ENCODE data around the gene LRRK1. TPM values are rescaled to one million over a fixed set of nuclear protein-coding genes. Genes with fewer than 3 reads are reported as not detected.

Gene LRRK1
- total and polyA plus RNA-seq, 2 of the 4 experiments (the other 2 are of a cell fraction): 3.0 to 5.8 TPM

DNA sequence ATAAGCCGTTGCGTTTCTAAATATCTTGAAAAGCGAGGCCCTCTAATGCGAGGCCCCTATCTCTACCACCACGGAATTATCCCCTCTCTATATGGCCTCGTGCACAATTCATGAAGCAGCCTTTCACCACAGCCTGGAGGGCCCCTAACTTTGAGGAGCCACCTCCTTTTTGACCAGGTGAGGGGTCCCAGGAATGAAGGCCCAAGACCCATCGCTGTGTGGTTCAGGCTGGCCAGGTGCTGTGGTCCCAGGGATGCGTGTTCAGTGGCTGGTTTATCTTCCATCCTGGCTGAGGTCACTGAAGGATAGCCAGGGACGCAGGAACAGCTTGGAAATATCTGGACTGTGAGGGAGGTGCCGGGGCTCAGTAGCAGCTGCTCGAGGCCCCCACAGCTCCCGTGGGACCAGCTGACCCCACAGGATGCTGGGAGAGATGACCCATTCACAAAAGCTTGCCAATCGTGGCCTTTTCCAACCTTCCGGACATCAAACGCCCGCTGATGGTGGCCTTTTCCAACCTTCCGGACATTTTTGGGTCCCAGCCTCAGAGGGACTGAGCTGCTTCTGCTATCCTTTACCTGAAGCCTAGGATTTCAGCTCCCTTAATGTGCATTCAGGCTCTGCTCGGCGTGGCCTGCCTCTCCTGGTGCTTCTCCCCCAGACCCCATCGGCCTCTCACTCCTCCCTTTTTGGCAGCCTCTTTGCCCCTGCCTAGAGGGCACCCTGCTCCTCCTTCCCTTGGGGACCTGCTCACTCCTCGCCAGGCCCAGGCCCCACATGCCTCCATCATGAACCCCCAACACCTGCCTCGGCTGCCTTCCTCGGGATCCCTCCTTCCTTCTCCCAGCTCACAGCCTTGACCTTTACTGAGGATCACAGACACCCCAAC, 191.8 kb downstream of the LRRK1 start (continued):
- TF ChIP-seq RAD21 (IDR thresholded peaks at IDR 0.05; ENCODE audit: low read length): no peak

DNA sequence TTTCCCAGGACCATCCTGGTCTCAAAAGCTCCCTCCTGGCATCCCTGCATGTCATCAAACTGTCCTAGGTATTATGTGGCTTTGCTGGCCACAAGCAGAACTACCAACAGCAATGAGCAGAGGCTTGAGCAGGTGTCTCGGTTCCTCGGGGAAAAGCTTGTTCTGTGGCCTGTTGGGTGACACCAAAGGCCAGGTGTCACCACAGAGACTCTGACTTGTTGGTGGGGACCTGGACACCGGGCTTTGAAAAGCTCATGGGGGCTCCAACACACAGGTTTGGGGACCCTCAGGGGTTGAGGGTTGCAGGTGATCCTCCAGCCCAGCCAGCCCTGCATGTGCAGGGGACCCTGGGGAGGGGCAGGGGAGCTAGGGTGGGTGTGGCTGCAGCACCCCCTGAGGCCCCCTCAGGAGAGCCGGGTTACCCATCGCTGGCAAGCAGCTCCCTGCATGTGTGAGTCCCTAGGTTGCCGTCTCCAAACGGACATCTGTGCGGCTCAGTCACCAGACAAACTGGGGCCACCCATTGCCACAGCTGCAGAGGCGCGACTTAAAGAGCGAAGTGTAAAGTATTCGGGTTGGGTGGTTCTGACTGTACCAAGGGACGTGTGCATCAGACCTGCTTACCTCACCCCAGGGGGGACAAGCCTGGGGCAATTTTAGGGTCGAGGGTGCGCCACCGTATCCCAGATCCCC, 192.6 kb downstream of the LRRK1 start:
- no peak overlapping the region for H3K18ac ChIP-seq (ENCODE audit: low read depth, low read length)
- H2AFZ ChIP-seq (replicated peaks; ENCODE audit: low read length, poor library complexity): no peak overlapping the region
- H3K56ac ChIP-seq (ENCODE audit: extremely low read depth, insufficient read depth, low read length): no peak overlapping the region
- no peak overlapping the region for H2BK120ac ChIP-seq (ENCODE audit: low read depth, low read length)
- H3K9me1 ChIP-seq (ENCODE audit: insufficient read depth, low read length): peaks cover 6% of the 10 kb centered on the region
- H3K9me3 ChIP-seq (ENCODE audit: control insufficient read depth, insufficient read depth, low read length): no peaks in the 10 kb centered on the region
- H2BK5ac ChIP-seq (ENCODE audit: low read depth, low read length, poor library complexity, severe bottlenecking): no peak overlapping the region
- H4K20me1 ChIP-seq (ENCODE audit: insufficient read depth, low read length): no peaks in the 10 kb centered on the region
- H4K8ac ChIP-seq (ENCODE audit: low read depth in 2 of 2, low read length in 2 of 2): no peak overlapping the region
- H3K79me1 ChIP-seq (ENCODE audit: low read depth in 1 of 2, low read length in 2 of 2): no peaks in the 10 kb centered on the region; a peak in 1 of 4 replicates
- no peak overlapping the region for H2BK20ac ChIP-seq (ENCODE audit: low read depth, low read length)
- H3K23ac ChIP-seq (ENCODE audit: low read depth, low read length): no peak overlapping the region
- no peak overlapping the region for H3K4me2 ChIP-seq (ENCODE audit: low read depth, low read length)
- intact Hi-C loops (cut with micrococcal nuclease) (no loop called here), dilution Hi-C loops (cut with HindIII; ENCODE audit: low sequenced_read_pairs, unreplicated experiment) (no loop called here), in situ Hi-C loops (cut with MboI; ENCODE audit: low sequenced_read_pairs) (no loop called here)
- no peak overlapping the region for H4K91ac ChIP-seq (ENCODE audit: insufficient read depth, low read depth, low read length)
- TF ChIP-seq RFX5 (IDR thresholded peaks at IDR 0.05; ENCODE audit: low read depth, low read length): no peak
- no peak for TF ChIP-seq MAFK (IDR thresholded peaks at IDR 0.05; ENCODE audit: low read depth, low read length)
- no TSS peak for BruUV-seq (replicated peaks)
- peaks cover 13% of the 10 kb centered on the region for H3K4me1 ChIP-seq (ENCODE audit: control insufficient read depth, insufficient read depth, low read length)
- no peak overlapping the region for H3K4me3 ChIP-seq (ENCODE audit: insufficient read depth, low read depth, low read length)
- no peak overlapping the region for H3K14ac ChIP-seq (replicated peaks; ENCODE audit: low read depth, low read length)
- 87% methylated on average over 13 of the region's 16 CpGs; no CpG with 5 or more reads in 1 of the 2 experiments for WGBS, 2 experiments (ENCODE audit: extremely low coverage in 2 of 2, insufficient read length in 1 of 2)
- DNase-seq: no peak
- ChIA-PET POLR2A (ENCODE audit: unreplicated experiment) (interaction anchor here (0.6 kb wide), 1 partner anchor 140 kb away, joined by 3 read pairs; the partner anchor contains the start of gene CHSY1), CTCF (interaction anchor here (1.2 kb wide), 1 partner anchor 140 kb away, joined by 4 read pairs; the partner anchor contains the start of gene CHSY1)
- H3K27me3 ChIP-seq (ENCODE audit: control insufficient read depth, insufficient read depth, low read length): no peaks in the 10 kb centered on the region
- no peak overlapping the region for H2BK15ac ChIP-seq (ENCODE audit: low read depth, low read length)
- H3K4ac ChIP-seq (ENCODE audit: low read depth, low read length): no peak overlapping the region
- no peak overlapping the region; the same call in 1 of the 2 replicates for H2AK5ac ChIP-seq (ENCODE audit: low read depth, low read length)
- H2AK9ac ChIP-seq (replicated peaks; ENCODE audit: low read depth, low read length, poor library complexity): no peak overlapping the region
- no peak overlapping the region for H3K27ac ChIP-seq (ENCODE audit: insufficient read depth, low read length)
- no peaks in the 10 kb centered on the region for H3K36me3 ChIP-seq (ENCODE audit: control insufficient read depth, insufficient read depth, low read length)
- H4K5ac ChIP-seq (ENCODE audit: low read depth, low read length): no peak overlapping the region
- no peak overlapping the region for H3K9ac ChIP-seq (ENCODE audit: low read depth, low read length)
- ATAC-seq (ENCODE audit: low read depth): no peak
